NCI-H446 treated with DMSO at 0.1 percent for 48 hours (cell line): ENCODE measurements around the gene CCDC169.
"Not testable (repeated sequence)": the region's sequence is repeated elsewhere in the genome, so short reads cannot be mapped to it uniquely, and the experiment has no call there.

Experiments
- DNase-seq: peaks from one replicate; lab custom pipeline; 2025; lab: John Stamatoyannopoulos, UW

The CCDC169 gene

DNA sequence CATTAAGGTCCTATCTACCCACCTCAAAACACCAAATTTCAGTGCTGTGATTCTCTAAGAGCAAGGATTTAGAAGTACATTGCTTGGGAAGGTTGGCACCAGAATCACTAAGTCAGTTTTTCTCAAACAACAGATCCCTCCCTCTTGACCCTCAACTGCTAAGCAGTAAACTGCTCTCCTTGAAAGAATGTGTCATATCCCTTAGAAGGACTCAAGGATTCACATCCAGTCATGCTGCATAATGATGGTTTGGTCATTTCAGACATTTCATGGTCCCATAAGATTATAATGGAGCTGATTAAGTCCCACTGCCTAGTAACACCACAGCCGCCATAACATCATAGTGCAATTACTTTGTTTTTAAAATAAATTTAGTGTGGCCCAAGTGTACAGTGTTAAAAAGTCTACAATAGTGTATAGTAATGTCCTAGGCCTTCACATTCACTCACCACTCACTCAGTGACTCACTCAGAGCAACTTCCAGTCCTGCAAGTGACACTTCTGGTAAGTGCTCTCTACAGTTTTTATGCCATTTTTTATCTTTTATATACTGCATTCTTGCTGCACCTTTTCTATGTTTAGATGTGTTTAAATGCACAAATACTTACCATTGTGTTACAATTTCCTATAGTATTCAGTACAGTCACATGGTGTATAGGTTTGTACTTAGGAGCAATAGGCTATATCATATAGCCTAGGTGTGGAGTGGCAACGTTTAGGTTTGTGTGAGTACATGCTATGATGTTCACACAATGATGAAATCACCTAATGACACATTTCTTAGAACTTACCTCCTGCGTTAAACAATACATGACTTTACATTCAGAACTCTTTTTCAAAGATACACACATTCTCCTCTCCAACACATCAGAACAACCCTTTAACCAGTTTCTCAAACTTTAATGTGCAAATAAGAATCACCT lies 15.7 kb upstream of the CCDC169 start:
- no peak for DNase-seq

DNA sequence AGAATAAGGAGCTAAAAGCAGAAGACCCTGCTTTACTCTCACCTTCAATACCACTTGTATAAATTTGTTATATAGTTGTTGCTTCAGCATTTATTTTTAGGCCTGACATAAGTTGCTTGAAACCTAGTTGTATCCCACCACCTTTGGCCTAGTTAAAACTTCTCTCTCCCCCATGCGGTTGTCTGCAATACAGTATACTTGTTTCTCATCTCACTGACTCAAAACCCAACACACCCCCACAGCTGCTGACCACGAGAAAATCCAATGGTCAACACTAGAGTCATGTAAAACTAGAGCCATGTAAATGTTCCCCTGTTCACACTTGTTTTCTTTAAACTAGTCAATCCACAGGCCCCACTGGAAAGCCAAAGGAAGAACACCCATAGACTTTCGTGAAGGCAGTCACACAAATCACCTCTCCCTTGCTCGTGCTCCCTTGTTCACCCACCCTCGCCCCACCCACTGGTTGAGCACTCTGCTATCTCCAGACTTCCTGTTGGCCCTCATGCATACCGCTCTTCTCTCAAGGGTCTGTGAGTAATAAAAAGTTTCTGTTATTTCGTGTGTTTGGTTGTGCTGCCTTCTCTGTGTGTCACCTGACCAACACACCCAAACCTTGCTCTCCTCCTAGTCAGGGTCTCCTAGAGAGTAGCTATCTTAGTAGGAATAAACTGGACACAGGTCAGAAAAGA lies 12.9 kb upstream of the CCDC169 start:
- DNase-seq: no peak

DNA sequence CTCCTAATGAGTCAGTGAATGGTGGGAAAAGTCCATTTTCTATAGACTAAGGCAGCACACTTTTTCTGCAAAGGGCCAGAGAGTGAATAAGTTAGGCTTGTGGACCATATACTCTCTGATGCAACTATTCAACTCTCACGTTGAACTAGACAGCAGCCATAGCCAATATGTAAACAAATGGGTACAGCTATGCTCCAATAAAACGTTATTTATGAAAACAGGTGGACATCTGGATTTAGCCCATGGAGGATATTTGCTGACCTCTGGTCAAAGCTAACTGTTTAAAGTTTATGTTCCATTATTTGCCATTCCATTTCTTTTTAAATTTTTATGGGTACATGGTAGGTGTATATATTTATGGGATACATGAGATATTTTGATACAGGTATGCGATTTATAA lies 4.7 kb upstream of the CCDC169 start:
- DNase-seq: no peak

DNA sequence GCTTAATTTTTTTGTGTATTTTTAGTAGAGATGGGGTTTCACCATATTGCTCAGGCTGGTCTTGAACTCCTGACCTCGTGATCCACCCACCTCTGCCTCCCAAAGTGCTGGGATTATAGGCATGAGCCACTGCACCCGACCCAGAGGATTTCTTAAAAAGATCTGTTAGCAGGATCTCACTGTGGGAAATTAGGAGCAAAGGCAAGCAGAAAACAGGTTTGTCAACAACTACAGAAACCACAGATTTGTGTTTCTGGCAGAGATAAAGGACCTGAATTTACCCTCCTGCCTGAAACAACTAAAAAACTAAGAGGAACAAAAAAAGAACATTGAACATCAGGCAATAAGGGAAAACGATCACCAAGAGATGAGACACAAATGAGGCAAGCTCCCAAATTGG lies 1.9 kb upstream of the CCDC169 start:
- DNase-seq: not testable (repeated sequence)

DNA sequence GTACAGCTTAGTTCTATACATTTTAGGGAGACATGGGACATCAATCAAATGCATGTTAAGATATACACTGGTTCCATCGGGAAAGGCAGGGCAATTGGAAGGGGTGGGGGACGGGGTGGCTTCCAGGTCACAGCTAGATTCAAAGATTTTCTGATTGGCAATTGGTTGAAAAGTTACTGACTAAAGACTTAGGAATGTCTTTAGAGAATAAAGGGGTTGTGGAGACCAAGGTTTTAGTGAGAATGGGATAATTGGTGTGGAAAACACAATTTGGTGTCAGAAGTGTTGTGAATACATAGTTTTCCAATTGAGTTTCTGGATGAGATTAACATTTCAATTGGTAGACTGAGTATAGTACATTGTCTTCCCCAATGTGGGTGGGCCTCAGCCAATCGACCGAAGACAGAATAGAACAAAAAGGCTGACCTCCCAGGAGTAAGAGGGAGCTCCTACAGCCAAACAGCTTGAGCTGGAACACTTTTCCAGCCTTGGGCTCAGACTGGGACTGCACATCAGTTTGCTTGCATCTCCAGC lies 988 bp upstream of the CCDC169 start:
- no peak for DNase-seq

DNA sequence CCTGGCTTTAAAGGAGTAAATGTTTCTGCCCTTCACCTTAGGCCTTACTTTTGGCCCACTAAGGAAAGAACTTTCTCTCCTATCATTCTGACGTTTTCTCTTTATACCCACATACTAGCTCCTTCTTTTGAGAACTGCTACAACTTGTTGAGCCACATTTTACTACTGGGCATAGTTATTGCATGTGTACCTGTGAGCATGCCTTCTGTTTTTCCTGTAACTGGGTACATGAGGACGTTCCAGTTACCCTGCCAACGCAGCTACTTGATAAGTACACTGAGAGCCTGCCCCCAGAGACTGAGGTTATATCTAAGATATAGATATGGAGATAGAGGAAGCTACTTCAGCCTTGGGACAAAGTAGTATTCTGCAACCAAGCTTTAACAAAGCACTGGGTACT lies 3.5 kb downstream of the CCDC169 start:
- DNase-seq: no peak

DNA sequence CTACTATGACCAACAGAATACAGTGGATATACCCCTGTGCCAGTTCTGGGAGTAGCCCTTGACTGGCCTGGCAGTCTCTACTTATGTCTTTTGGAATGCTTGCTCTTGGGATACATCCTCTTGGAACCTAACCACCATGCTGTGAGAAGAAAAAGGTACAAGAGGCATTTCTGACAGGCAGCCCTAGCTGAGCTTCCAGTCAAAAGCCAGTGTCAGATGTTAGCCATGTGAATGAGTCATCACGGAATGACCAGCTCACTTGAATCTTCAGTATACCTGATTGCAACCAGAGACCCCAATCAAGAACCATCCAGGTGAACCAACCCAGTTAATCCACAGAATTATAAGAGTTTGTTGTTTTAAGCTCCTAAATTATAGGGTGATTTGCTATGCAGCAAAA lies 4.1 kb downstream of the CCDC169 start:
- no peak for DNase-seq

DNA sequence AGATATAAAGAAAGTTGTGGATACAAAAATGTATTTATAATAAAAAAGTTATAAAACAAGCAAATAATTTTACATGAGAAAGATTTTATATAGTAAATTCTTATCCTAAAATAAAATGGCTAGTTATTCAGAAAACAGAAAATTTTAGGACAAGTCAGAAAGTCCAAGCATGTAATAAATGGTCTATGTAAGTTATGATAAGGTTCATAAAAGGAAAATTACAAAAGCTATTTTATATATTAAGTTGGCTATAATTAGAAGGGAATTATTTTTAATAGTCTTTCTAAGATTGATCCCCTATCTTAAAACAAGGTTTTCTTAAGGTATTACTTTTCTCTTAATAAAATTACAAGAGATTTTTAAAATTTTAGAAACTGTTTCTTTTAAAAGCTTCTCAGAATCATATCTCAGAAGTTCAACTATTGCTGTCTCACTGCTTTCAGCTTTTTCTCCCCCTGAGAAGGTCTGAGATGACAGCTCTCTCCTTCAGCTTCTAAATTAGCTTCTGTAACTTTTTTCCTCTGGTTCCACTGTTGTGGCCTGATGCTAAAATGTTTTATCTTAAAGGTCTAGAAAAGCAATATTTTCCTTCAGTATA lies 8.7 kb downstream of the CCDC169 start:
- no peak for DNase-seq

DNA sequence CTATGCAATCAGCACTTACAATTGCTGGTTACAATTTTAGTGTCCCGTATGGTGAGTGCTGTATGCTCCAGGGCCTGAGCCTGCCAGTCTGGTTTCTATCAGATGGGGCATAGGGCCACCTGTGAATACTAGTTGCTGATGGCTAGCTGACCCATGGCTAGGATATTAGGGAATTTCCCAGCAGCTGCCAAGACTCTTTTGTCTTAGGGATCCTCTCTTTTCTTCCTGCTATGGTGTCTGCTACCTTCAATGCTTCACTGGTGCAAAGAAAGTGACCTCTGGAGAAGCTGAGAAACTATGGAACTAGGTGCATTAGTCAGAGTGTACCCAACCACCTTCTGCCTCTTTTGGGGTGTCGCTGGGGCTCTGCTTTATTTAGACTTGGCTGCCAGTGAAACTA lies 11.6 kb downstream of the CCDC169 start:
- no peak for DNase-seq

DNA sequence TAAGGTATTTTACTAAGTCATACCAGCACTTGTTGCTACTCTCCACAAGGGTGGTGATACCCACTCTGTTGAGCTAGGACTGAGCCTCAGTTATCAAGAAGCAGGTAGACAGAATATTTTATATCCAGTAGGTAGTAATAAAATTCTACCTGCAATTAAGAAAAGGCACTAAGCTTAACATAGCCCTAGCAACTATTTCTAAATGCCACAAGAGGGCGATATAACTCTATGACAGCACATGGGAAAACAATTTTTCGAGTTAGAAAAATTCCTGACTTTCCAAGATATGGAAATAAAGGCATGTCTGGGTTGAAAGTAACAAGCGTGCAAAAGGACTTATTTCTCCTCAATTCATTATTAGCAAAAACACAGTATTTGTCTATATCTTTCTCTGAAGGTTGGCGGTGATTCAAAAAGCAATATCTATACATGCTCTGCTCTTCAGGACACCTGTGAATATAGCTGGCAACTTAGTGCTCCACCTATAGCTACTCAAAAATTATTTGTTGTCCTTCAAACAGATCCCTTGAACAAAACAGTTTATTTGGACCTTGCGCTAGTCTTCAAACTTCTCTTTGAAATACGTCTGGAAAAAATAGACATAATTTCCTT lies 14.7 kb downstream of the CCDC169 start:
- peak; percentile 28 for DNase-seq

DNA sequence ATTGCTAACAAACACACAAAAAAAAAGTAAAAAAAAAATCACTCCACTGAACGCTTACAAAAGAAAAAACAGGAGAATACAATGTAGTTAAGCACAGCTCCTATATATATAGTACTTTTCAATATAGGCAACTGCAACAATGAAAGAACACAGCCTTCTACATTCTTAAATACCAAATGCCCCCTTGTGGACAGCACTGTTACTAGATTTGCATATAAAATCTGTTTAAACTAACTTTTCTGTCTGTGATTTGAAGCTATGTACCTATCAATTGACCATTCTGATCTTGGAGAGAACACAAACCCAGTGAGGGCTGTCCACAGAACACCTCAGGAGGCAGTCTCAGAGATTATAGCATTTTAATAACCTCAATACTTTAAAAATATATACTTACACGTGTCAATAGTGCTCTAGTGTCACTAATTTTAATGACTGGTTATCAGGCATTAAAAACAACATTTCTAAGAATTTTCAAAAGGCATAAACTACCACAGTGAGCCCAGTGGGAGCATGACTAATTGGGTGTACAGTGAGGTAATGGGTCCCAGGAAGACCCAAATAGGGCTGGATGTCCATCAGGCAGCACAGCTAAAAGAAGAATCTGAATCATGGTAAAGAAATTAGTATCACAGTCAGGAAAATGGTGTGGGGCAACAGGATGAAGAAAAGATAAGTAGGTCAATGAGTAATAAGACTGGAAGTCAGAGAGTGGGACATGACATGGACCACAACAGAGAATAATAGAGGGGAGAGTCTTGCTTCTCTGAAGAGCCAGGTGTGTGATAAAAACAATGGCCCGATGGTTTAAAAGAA lies 22.2 kb downstream of the CCDC169 start:
- DNase-seq: peak; percentile 61

DNA sequence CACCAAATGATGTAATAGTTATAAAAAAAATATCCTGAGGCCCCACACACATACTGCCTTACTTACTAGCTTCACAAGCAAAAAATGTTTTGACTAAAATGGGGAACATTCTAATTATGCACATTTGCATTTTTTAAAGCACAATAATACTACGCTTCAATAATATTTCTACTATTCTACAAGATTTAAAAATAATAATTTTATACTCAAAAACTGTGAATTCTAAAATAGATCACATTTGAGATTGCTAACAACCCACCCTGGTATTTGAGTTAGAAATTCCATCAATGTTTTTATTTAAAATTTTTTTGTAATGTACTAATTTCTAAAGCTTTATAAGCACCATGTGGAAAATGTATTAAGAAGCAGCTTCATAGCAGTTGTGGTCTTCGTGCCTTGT lies 24.2 kb downstream of the CCDC169 start:
- no peak for DNase-seq

DNA sequence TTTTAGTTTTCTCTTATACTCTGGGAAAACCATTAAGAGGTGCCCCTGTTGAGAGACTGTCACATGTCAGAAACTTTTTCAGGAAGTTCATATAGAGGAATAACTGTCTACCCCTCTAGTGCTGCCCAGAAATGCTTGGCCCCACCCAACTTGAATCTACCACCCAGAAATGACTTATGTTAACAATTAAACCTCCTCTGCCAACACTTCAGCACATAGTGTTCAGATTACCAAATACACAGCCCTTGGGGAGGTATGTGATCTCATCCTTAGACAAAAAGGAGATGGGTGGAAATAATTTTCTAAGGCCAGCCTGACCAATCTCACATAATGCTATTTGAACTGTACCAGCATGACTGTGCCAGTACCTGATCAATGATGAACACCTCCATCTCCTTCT lies 35.6 kb downstream of the CCDC169 start:
- no peak for DNase-seq

DNA sequence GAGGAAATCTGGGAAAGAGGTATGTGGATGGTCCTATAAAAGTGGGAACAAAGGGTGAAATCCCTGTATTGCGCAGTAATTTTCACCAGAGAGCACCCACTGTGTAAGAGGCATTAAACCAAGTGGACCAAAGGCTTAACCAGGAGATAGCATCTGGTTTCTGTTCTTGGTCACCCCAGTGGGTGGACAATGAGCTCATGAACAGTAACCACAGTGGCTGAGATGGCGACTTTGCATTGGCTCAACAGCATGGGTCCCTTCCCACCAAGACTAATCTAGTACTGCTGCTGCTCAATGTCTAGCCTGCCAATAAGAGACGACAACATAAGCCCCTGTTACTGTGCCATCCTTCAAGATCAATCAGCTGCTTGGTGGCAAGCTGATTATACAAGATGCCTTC lies 36.6 kb downstream of the CCDC169 start:
- DNase-seq: no peak

DNA sequence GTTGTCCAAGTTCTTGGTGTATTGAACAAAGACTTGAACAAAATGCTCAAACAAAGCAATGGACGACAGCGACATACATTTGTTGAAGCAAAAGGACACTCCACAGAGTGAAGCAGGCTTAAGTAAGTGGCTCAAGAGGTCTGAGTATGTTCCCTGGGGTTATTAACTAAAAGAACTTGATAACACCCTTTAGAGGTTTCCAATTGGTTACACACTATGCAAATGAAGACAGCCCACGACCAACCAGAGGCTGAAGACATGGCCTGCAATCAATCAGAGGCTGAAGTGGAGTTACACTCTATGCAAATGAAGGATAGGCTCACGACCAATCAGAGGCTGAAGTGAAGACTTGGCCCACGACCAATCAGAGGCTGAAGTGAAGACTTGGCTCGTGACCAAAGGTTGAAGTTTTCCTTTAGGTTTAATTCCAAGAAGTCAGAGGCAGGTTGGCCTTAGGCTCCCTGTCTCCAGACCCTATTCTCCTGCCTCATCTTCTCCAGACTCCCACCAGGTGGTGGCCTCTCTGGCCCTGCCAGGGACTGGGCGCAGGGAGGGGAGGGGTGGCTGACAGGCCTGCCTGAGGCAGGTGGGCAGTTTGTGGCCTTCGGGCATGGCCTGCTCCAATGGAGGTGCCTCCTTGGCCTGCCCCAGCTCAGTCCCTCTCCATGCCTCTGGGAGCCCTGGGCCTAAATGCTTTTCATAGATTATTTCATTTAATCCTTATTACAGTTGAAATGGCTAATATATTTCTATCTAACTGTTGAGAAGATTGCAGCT lies 38.1 kb downstream of the CCDC169 start:
- DNase-seq: no peak

DNA sequence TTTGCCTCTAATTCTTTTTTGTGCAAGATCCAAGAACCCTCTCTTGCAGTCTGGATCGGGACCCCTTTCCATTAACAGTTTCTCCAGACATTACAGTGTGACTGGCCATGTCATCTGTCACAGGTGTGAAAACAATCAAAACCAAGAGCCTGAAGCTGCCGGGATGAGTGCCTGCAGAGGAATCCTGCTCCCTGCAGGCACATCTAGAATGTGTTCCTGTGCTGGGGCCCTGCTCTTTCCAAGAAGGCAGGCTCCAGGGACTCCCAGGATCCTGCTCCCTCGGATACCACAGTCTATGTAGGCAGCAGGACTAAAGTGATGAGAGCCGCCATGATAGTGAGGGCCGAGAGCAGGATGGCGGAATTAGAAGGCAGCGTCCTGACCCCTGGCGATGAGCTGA lies 38.8 kb downstream of the CCDC169 start:
- no peak for DNase-seq

DNA sequence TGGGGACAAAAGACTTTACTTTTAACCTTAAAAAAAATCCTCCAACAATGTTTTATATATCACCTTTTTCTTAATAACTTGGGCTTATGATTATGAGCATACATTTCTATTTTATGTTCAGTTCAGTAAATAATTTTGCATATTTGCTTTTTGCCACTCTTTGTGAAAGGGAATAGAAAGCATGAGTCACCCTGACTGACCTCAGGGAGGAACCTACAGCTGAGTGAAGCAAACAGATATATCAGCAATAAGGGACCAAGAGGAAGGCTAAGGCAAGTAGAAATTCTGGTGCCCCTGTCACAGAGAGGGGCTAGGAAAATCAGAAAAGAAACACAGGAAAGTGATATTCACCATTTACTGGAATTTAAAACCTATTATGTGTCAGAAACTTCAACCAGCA lies 46.1 kb downstream of the CCDC169 start:
- no peak for DNase-seq

DNA sequence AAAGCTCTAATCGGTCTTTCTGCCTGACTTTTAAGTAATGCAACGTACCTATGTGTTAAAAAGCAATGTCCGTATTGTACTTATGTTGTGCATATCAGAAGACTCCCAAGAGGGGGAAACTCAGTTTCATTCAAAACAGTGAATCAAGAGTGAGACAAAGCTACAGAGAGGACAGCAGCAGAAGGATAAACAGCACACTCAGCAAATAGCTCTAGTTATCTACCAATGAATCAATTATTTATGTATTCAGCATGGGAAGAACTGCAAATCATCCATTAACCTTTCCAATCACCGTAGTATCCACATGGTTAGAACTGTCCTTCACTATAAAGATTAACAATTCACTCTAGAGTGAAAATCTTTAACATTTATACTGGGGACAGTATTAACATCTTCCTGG lies 46.6 kb downstream of the CCDC169 start:
- DNase-seq: no peak

DNA sequence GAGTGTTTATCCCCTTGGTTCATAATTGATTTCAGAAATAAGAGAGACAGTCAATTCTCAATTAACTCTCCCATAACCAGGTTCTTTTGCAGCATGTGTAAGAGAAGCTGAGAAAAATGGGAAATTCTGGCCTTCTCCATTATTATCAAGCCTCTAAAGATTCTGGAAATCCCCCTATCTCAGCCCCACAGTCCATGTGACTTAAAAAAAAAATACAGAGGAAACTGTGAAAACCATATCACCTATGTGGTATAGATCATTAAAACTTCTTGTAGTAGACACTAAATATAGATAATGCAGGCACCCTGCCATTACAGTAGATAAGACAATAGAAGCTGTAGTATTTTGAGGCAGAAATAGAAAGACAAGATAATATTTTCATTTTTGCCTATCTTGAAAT lies 48.9 kb downstream of the CCDC169 start:
- DNase-seq: no peak

DNA sequence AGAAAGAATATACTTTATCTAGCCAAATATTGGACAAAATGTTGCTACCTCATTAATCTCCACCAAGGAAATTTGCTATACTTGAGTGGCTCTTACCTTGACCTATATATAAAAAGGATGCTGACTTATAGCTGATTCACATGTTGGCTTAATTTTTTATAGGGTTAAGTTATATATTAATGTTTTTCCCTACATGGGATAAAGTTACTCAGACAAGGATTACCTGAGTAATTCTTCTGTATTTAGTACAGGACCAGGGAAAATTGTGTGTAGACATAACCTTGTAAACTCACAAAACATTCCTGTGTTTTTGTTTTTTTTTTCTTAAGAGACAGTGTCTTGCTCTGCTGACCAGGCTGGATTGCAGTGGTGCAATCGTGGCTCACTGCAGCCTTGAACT lies 52.6 kb downstream of the CCDC169 start:
- DNase-seq: no peak

DNA sequence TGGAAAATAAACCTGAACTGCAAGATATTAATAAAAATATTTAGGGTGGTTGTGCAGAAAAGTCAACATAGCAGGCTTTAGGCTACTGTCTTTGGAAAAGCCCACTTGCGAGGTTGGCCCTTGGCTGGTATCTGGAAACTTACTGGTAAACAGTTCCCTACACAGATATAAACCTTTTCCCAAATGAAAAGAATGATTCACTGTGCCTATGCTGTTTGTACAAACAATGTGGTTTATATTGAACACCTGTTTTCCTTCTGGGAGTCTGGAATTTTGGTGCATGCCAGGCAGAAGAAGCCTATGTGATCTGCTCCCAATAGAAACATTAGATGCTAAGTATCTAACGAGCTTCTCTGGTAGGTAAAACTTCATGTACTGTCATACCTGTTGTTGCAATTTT lies 53.5 kb downstream of the CCDC169 start:
- DNase-seq: no peak
